Measurements from ENCODE around the gene NIN. TPM values are rescaled to one million over a fixed set of nuclear protein-coding genes. Genes with fewer than 3 reads are reported as not detected.
A peak's percentile ranks its signal among the peaks of the same experiment; 100 is the strongest.
"Not testable (repeated sequence)": the region's sequence is repeated elsewhere in the genome, so short reads cannot be mapped to it uniquely, and the experiment has no call there.

NIN gene
- total RNA-seq, 1 donor from 2014 or later = 27.4 TPM

DNA sequence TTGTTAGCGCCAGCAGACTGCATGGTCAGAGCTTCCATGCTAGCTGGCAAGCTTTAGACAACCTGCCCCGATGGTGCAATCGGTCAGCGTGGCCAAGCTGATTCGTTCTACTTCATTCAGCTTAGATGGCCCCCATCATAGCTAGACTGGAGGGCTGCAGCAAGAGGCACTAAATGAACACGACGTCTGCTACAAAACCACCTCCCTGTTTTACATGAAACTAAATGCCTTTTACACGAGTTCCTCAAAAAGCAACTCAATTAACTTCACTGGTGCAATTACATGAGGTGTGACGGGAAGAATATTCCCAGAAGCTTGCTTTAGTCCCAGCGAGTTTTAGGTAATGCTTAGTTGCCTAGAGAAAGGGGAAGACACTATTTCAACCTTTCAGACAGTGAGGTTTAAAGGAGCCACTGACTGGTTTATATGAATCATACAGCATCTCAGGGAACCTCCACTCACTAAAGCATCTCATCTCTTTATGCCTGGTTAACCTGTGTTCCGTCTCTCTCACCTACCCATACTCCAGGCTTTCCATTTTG is 8.4 kb downstream of the NIN start:
- intact Hi-C loops (cut with micrococcal nuclease) = no loop called here
- H3K36me3 ChIP-seq = no peaks in the 10 kb centered on the region
- no peaks in the 10 kb centered on the region for H3K27me3 ChIP-seq (ENCODE audit: low read depth)
- no peak overlapping the region for H3K4me3 ChIP-seq
- H3K4me1 ChIP-seq = peaks cover 47% of the 10 kb centered on the region
- no peak for DNase-seq
- no peak overlapping the region for H3K27ac ChIP-seq (replicated peaks)
- H3K9me3 ChIP-seq (replicated peaks) = no peaks in the 10 kb centered on the region
- TF ChIP-seq CTCF (IDR thresholded peaks at IDR 0.05; ENCODE audit: borderline replicate concordance) = no peak

GRCh38 chr14:50821510-50822464 is 9.2 kb downstream of the NIN start:
- Histone ChIP-seq H3K9me3 (replicated peaks) (no peaks in the 10 kb centered on the region), H3K27me3 (ENCODE audit: low read depth) (no peaks in the 10 kb centered on the region), H3K36me3 (no peaks in the 10 kb centered on the region), H3K4me3 (no peak overlapping the region), H3K27ac (replicated peaks) (no peak overlapping the region), H3K4me1 (peaks cover 45% of the 10 kb centered on the region)
- peak; percentile 28 for DNase-seq
- intact Hi-C loops (cut with micrococcal nuclease) = no loop called here
- no peak for TF ChIP-seq CTCF (IDR thresholded peaks at IDR 0.05; ENCODE audit: borderline replicate concordance)

- no peaks in the 10 kb centered on the region for H3K27me3 ChIP-seq (ENCODE audit: low read depth)
Observed at GRCh38 chr14:50820786-50821509, 10.0 kb downstream of the NIN start.

GRCh38 chr14:50819303-50819702 is 11.7 kb downstream of the NIN start:
- H3K36me3 ChIP-seq; H3K9me3 ChIP-seq (replicated peaks); DNase-seq; intact Hi-C loops (cut with micrococcal nuclease); H3K27ac ChIP-seq (replicated peaks); H3K4me3 ChIP-seq; H3K27me3 ChIP-seq (ENCODE audit: low read depth): not testable (repeated sequence)
- H3K4me1 ChIP-seq = peaks cover 43% of the 10 kb centered on the region

More at GRCh38 chr14:50820786-50821509, 10.0 kb downstream of the NIN start:
- Histone ChIP-seq H3K36me3 (no peaks in the 10 kb centered on the region), H3K27ac (replicated peaks) (no peak overlapping the region), H3K4me1 (peaks cover 50% of the 10 kb centered on the region), H3K9me3 (replicated peaks) (no peaks in the 10 kb centered on the region), H3K4me3 (no peak overlapping the region)
- DNase-seq = no peak
- no peak for TF ChIP-seq CTCF (IDR thresholded peaks at IDR 0.05; ENCODE audit: borderline replicate concordance)
- intact Hi-C loops (cut with micrococcal nuclease) = no loop called here

GRCh38 chr14:50816395-50817047 is 14.4 kb downstream of the NIN start:
- no peak for DNase-seq
- intact Hi-C loops (cut with micrococcal nuclease) = no loop called here
- H3K27me3 ChIP-seq (ENCODE audit: low read depth) = no peaks in the 10 kb centered on the region
- peak overlapping the region; percentile 37 for H3K27ac ChIP-seq (replicated peaks)
- no peaks in the 10 kb centered on the region for H3K36me3 ChIP-seq
- peaks cover 24% of the 10 kb centered on the region for H3K4me1 ChIP-seq
- peaks cover 7% of the 10 kb centered on the region for H3K9me3 ChIP-seq (replicated peaks)
- TF ChIP-seq CTCF (IDR thresholded peaks at IDR 0.05; ENCODE audit: borderline replicate concordance) = no peak
- no peak overlapping the region for H3K4me3 ChIP-seq

GRCh38 chr14:50815526-50815925 is 15.4 kb downstream of the NIN start:
- peaks cover 20% of the 10 kb centered on the region for H3K4me1 ChIP-seq
- H3K4me3 ChIP-seq; H3K36me3 ChIP-seq; H3K27ac ChIP-seq (replicated peaks); H3K27me3 ChIP-seq (ENCODE audit: low read depth); intact Hi-C loops (cut with micrococcal nuclease); H3K9me3 ChIP-seq (replicated peaks); DNase-seq: not testable (repeated sequence)

DNA sequence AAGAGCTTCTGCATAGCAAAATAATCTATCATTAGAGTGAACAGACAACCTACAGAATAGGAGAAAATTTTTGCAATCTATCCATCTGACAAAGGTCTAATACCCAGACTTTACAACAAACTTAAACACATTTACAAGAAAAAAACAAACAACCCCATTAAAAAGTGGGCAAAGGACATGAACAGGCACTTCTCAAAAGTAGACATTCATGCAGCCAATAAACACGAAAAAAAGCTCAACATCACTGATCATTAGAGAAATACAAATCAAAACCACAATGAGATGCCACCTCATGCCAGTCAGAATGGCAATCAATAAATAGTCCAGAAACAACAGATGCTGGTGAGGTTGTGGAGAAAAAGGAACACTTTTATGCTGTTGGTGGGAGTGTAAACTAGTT is 15.9 kb downstream of the NIN start:
- intact Hi-C loops (cut with micrococcal nuclease); H3K4me3 ChIP-seq; H3K36me3 ChIP-seq; H3K27ac ChIP-seq (replicated peaks); H3K27me3 ChIP-seq (ENCODE audit: low read depth); DNase-seq; H3K9me3 ChIP-seq (replicated peaks): not testable (repeated sequence)
- peaks cover 20% of the 10 kb centered on the region for H3K4me1 ChIP-seq

All from left ventricle myocardium inferior (tissue), 1 donor.